GM18519 (cell line): Measurements from ENCODE around the gene MESP2.

Experiments
- ATAC-seq: cut with Tn5 transposase; IDR thresholded peaks from one replicate; pipeline ENCODE4 v1.9.1; 2021; ENCODE audit warnings: mild to moderate bottlenecking, moderate library complexity; ENCODE audit not compliant: unreplicated experiment, low FRiP score

MESP2 gene

GRCh38 chr15:89754361-89755154, 21.6 kb upstream of the MESP2 start:
- no peak for ATAC-seq

- no peak for ATAC-seq
Observed at GRCh38 chr15:89755701-89756100, 20.4 kb upstream of the MESP2 start.

- ATAC-seq = no peak
Observed at GRCh38 chr15:89756897-89757296, 19.2 kb upstream of the MESP2 start.

DNA sequence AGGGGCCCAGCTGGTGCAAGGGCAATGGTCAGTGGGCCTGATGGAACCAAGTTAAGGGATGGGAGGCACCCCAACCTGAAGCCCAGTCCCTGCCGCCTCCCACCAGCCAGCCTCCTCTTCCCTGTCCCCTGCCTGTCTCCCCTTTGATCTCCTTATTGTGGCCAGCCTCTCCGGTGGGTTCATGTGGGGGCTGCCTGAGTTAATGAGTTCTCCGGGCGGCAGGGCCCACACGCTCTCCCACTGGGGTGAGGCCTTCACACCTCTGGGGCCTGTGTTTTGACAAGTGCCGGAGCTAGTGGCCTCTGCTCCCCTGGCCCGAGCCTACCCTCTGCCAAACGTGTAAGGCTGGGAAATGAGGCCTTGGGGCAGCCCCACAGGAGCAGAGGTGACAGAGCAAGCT, 17.8 kb upstream of the MESP2 start:
- no peak for ATAC-seq

DNA sequence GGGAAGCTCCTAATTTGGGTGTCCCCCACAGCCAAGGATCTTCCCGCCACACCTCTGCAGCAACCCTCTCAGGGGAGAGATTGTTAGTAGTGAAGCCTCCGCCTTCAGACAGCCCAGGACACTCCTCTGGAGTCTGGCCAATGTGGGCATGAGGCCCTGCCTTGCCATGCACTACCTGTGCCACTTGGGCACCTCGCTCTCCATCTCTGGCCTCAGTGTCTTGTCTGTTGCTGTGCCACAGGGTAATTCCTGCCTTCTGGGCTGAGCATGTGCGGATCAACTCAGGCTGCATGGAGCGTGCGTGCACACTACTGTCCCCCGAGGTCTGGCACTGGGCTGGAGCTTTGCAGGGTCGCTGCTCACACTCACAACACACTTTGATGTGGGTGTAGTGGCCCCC, 17.2 kb upstream of the MESP2 start:
- ATAC-seq = no peak

DNA sequence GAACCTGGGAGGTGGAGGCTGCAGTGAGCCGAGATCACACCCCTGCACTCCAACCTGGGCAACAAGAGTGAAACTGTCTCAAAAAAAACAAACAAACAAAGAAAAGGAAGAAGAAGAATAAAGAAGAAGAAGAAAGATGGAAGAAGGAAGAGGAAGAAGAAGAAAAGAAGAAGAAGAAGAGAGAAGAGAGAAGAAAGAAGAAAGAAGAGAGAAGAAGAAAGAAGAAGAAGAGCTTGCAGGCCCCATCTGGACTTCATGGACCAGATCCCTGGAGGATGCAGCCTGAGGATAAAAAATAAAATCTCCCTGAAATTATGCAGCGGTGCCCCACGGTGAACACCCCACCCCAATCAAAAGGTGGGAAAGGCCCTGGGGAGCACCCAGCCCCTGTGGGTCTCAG, 16.3 kb upstream of the MESP2 start:
- ATAC-seq = no peak

DNA sequence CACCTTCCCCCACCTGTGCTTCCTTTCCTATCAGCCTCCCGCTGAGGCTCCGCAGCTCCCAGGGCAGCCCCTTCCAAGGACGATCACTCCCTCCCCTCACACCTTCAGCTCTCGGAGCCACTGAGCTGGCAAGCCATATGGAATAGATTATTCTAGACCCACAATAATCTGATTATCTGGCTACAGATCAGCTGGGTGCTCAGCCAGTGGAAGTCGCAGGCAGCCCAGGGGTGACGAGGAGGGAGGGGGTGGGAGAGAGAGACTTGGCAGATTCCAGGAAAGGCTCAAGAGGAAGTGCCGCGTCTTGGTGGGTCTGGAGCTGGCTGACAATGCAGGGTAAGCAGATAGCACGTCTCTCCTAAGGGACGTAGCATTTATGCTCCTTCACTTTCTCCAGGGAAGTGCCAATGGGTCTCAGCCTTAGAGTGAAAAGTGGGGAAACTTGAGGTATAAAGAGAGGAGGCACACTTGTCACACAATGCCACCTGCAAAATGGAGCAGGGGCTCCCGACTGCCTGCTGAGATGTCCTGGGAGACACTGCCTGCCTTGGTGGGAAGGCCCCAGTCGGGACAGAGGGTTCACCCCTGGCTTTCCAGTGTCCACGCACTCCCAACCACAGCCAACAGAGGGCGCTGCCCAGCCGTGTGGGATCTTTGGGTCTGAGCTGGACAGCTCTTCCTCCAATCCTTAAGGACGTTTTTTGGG, 15.7 kb upstream of the MESP2 start:
- no peak for ATAC-seq

GRCh38 chr15:89761009-89761831, 14.9 kb upstream of the MESP2 start:
- ATAC-seq = no peak

DNA sequence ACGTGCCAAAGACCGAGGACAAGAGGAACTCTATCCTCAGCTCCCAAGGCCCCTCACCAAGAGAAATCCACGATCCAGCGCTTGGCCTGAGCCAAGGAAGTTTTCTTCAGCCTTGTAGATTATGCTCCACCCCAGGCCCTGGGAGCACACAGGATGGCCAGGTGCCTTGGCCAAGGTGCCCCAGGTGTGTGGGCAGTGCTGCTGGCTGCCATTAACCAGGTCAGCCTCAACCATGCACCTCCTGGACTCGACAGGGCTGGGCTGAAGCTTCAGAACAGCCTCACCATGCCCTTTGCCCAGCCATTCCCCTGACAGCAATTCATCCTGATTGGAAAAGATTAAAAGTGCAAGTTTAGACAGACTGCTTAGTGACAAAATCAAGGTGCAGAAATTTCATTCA, 14.2 kb upstream of the MESP2 start:
- ATAC-seq = no peak

DNA sequence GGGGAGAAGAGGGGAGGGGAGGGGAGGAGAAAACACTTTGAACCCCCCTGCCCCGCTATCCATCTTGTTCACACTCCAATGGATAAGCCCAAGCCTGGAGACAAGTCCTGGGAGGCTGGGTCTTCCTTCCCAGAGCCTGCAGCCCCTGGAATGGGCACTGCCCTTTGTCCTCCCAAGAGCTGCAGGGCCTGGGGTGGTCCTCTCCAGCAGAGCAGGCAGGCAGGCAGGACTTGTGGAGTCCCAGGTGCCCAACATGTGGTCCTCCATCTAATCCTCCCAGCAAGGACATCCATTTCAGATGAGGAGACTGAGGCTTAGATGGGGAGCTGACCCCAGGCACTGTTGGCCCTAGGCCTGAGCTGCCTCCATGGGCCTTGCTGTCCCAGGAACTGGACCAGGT, 10.4 kb upstream of the MESP2 start:
- no peak for ATAC-seq

GRCh38 chr15:89766357-89767311, 9.5 kb upstream of the MESP2 start:
- ATAC-seq = no peak

GRCh38 chr15:89767411-89767915, 8.7 kb upstream of the MESP2 start:
- ATAC-seq = no peak

DNA sequence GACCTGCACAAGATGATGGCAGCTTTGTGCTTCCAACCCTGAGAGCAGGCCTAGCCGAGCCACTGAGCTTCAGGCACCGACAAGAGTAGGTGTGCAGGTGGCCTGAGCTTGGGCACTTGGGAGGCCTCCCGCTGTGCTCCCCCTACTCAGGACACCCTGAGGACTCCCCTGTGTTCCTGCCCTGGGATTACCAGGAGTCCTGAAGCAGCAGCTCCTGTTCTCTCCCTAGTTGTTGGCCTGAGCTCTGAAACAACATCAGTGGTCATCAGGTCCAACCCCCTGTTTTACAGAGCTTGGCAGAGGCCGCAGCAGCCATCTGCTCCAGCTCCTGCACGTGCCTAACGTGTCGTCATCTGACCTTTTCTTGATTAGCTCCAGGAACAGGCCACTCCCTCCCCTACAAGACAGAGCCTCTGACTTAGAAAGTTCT, 8.0 kb upstream of the MESP2 start:
- ATAC-seq = no peak

DNA sequence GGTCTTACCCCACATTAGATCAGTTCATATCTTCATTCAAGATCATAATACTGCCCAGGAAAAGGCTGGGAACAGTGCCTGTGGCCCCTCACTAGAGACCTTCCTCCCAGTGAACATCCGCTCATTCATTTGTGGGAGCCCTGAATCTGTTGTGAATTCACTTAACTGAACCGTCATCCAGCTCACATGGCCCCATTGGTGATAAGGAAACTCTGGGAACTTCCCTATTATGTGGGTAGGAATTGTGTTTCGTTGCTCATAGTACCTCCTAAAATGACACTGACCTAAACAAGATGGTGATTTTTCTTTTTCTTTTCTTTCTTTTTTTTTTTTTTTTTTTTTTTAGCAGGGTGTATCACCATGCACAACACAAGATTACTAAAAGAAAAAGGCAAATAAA, 6.8 kb upstream of the MESP2 start:
- no peak for ATAC-seq

DNA sequence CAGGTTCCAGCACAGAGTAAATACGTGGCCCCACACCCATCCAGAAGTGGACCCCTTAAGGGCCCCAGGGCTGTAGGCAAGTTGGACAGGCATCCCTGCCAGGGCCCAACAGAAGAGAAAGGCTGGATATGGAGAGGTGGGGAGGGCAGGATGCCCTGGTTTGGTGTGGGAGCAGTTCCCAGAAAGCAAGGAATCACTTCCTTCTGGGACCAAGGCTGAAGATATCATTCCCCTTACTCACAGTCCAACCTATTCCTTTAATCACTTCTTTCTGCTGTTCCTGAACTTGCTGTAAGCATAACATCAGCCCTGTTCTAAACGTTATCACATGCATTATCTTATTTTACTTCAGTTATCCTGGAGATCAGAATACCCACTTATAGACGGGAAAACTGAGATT, 6.1 kb upstream of the MESP2 start:
- no peak for ATAC-seq

DNA sequence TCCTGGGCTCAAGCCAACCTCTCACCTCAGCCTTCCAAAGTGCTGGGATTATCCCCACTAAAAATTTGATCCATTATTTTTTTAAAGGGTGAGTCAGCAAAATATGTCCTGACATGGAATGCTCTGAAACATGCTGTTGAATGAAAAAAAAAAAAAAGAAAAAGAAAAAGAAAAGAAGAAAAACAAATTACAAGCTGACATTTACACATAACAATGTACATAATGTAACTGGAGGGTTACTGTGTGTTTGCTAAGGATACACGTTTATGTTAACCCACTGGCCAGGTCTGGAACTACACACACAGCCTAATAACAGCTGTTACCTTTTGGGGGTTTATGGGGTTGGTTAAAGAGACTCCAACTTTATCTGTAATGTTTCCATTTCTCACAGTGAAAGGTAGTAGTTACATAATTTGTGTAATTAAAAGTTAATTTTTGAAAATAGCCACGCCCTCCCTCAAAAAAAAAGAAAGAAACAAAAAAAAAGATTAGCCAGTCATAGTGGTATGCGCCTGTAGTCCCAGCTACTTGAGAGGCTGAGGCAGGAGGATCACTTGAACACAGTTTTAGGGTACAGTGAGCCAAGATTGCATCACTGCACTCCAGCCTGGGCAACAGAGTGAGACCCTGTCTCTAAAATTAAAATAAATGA, 3.1 kb upstream of the MESP2 start:
- ATAC-seq = no peak

DNA sequence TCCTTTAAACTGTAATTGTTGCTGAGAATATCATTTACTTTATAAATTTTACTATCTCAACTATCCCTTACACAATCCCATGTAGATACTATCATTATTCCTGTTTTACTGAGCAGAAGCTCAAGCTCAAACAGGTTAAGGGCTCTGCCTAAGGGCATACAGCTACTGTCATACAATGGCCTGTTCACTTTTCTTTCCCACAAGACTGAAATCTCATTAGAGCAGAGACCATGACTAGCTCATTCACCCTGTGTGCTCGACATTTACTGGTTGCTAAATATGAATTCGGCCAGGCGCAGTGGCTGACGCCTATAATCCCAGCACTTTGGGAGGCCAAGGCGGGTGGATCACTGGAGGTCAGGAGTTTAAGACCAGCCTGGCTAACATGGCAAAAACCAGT, 1.6 kb upstream of the MESP2 start:
- no peak for ATAC-seq

DNA sequence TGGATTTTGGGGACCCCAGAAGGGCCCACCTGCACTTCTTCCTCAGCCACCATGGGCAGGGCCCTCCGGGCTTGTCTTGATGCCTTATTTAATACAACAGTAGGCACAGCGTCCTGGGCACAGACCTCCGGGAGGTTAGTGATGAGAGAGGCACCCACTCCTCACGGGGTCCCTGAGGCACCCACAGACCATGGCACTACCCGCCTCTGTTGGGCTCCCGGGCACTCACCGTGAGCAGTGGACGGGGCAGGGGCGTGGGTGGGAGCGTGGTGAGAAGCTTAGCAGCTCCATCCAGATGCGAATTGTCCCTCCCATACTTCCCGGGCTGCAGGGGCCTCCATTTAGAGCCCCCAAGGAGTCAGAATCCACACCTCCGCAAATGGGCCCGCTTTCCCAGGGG, 317 bp upstream of the MESP2 start:
- no peak for ATAC-seq

GRCh38 chr15:89777073-89777751, 1.1 kb downstream of the MESP2 start:
- ATAC-seq = no peak
